PC-9 (cell line): ENCODE measurements around the gene ITGBL1. TPM values are rescaled to one million over a fixed set of nuclear protein-coding genes. Genes with fewer than 3 reads are reported as not detected.
A peak's percentile ranks its signal among the peaks of the same experiment; 100 is the strongest.

Experiments
- BruUV-seq: library from RNA; stranded (reverse); fragments of 400-500 nt; replicated peaks from 2 replicates; lab custom pipeline; 2021; lab: Mats Ljungman, UMichigan
- CTCF ChIA-PET: fragments of 300-600 bp; sonication (Branson Sonifier 250); formaldehyde crosslinking; loops from one replicate; lab custom pipeline; 2022; ENCODE audit warnings: antibody characterized with exemption; lab: Charles Lee
- POLR2A ChIA-PET: fragments of 300-600 bp; sonication (Branson Sonifier 250); formaldehyde crosslinking; loops from one replicate; lab custom pipeline; 2022; ENCODE audit warnings: antibody characterized with exemption; ENCODE audit not compliant: unreplicated experiment; lab: Charles Lee
- DNase-seq, 2 experiments: peaks; one replicate each; pipeline versions ENCODE4 v3.0.0 to v3.0.0-alpha.2; 2015 to 2022; ENCODE audit warnings: mixed read lengths in 1 of 2
- H2AFZ ChIP-seq: fragments of 200-600 bp; sonication (generic); 2 replicates; pipeline ENCODE4 v1.8.1; 2017; ENCODE audit warnings: antibody characterized with exemption
- H3F3A ChIP-seq: fragments of 200-600 bp; sonication (generic); 2 replicates; pipeline ENCODE4 v1.8.1; 2017; ENCODE audit warnings: antibody characterized with exemption, mild to moderate bottlenecking, low read depth; ENCODE audit not compliant: insufficient read depth
- H3K27ac ChIP-seq: fragments of 200-600 bp; sonication (generic); 2 replicates; pipeline ENCODE4 v1.6.1; 2016; ENCODE audit warnings: mixed run types
- H3K27me3 ChIP-seq: fragments of 200-600 bp; sonication (generic); 2 replicates; pipeline ENCODE4 v1.6.1; 2016; ENCODE audit warnings: low read depth, mixed run types; ENCODE audit not compliant: insufficient read depth
- H3K36me3 ChIP-seq: fragments of 200-600 bp; sonication (generic); 2 replicates; pipeline ENCODE4 v1.6.1; 2016; ENCODE audit warnings: low read depth, mixed run types
- H3K4me1 ChIP-seq: fragments of 200-600 bp; sonication (generic); replicated peaks from 2 replicates; pipeline ENCODE4 v1.6.1; 2016; ENCODE audit warnings: mixed run types; ENCODE audit not compliant: insufficient read depth
- H3K4me2 ChIP-seq: fragments of 200-600 bp; sonication (generic); 2 replicates; pipeline ENCODE4 v1.6.1; 2017; ENCODE audit warnings: mixed run types
- H3K4me3 ChIP-seq: fragments of 200-600 bp; sonication (generic); 2 replicates; pipeline ENCODE4 v1.6.1; 2016; ENCODE audit warnings: mixed run types
- H3K79me2 ChIP-seq: fragments of 200-600 bp; sonication (generic); 2 replicates; pipeline ENCODE4 v1.6.1; 2017; ENCODE audit warnings: low read depth, mixed run types
- H3K9me2 ChIP-seq: fragments of 200-600 bp; sonication (generic); 2 replicates; pipeline ENCODE4 v1.8.1; 2017; ENCODE audit warnings: mild to moderate bottlenecking; ENCODE audit not compliant: insufficient read depth
- H3K9me3 ChIP-seq: fragments of 200-600 bp; sonication (generic); 2 replicates; pipeline ENCODE4 v1.8.1; 2016; ENCODE audit warnings: low read depth; ENCODE audit not compliant: insufficient read depth
- H4K20me1 ChIP-seq: fragments of 200-600 bp; sonication (generic); 2 replicates; pipeline ENCODE4 v1.8.1; 2017; ENCODE audit not compliant: insufficient read depth
- EZH2 ChIP-seq: fragments of 200-600 bp; sonication (generic); IDR thresholded peaks from 2 replicates; pipeline ENCODE4 v1.8.0; 2017; ENCODE audit warnings: antibody characterized with exemption, low read depth
- intact Hi-C: fragments of 100-400 bp; cut with micrococcal nuclease; formaldehyde crosslinking; loops from one replicate; pipeline ENCODE4 v1.10.0; 2022; ENCODE audit not compliant: unreplicated experiment
- total RNA-seq: library from RNA; stranded (reverse); gene quantifications from 2 replicates; pipeline ENCODE4 v1.2.3, GENCODE V29; 2021
- TF ChIP-seq, protein P1 (sequence below): fragments of 200-600 bp; sonication (generic); conservative IDR thresholded peaks from 2 replicates; pipeline ENCODE4 v1.6.1; 2017; ENCODE audit warnings: mixed run types, antibody characterized with exemption, mild to moderate bottlenecking, moderate library complexity

The ITGBL1 gene
- total RNA-seq, 1 experiment from 2014 or later, result 52.5 TPM

DNA sequence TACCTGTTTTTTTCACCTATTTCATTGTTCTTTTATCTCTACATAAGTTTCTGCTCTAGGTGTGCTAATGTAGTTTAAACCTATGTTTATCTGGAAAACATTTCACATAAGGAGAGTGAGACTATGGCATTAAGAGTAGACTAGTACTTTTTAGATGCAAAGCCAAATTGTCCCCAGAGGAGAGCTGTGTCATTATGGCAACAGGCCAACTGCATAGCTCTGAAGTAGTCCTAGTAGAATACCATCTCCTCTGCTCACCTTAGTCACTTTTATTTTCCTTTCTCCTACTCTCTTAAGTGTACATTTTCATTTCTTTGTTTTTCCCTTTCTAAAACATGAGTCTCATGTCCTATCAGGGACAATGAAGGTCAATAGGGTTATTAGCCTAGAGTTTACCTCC is 123.1 kb downstream of the ITGBL1 start:
- H3K4me2 ChIP-seq, result peak overlapping the region; percentile 31
- 0 out of 2 replicates have a peak, but pooled peaks cover 5% of the 10 kb centered on the region for H3K36me3 ChIP-seq
- intact Hi-C loops, result loop anchor here (5.0 kb wide), 1 partner anchor 47 kb away; no protein-coding TSS in a partner anchor
- H2AFZ ChIP-seq, result no peak overlapping the region
- TF ChIP-seq, protein P1, sequence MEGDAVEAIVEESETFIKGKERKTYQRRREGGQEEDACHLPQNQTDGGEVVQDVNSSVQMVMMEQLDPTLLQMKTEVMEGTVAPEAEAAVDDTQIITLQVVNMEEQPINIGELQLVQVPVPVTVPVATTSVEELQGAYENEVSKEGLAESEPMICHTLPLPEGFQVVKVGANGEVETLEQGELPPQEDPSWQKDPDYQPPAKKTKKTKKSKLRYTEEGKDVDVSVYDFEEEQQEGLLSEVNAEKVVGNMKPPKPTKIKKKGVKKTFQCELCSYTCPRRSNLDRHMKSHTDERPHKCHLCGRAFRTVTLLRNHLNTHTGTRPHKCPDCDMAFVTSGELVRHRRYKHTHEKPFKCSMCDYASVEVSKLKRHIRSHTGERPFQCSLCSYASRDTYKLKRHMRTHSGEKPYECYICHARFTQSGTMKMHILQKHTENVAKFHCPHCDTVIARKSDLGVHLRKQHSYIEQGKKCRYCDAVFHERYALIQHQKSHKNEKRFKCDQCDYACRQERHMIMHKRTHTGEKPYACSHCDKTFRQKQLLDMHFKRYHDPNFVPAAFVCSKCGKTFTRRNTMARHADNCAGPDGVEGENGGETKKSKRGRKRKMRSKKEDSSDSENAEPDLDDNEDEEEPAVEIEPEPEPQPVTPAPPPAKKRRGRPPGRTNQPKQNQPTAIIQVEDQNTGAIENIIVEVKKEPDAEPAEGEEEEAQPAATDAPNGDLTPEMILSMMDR, result no peak
- TF ChIP-seq EZH2, result no peak
- no peaks in the 10 kb centered on the region for H3K9me3 ChIP-seq
- peaks cover 15% of the 10 kb centered on the region; the same call in 1 of the 2 replicates for H3F3A ChIP-seq
- POLR2A ChIA-PET, result no interaction called here
- BruUV-seq, result no TSS peak
- peak; percentile 31 to 43 for DNase-seq
- no peaks in the 10 kb centered on the region for H3K9me2 ChIP-seq
- peak overlapping the region; percentile 53 for H3K27ac ChIP-seq
- no peaks in the 10 kb centered on the region for H4K20me1 ChIP-seq
- no peak overlapping the region for H3K4me3 ChIP-seq
- peaks cover 23% of the 10 kb centered on the region; the same call in 1 of the 2 replicates for H3K79me2 ChIP-seq
- no peaks in the 10 kb centered on the region for H3K27me3 ChIP-seq
- CTCF ChIA-PET, result no interaction called here
- H3K4me1 ChIP-seq, result peaks cover 31% of the 10 kb centered on the region

DNA sequence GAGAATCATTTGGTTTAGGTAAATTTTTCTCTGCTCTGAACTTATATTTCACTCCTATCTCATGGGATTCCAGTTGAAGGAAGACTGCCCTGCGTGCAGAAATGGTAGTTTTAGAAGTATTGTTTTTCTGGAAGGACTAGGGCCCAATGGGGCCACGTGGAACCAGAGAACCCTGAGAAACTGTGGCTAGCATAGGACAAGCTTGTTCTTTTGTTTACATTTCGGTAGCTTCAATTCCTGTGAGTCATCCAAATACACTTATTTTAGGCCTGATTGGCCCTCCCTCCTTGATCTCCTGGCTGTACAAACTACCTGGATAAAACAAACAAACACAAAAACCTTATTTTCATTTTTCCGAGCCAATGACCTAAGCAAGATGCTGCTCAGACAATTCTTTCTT is 124.0 kb downstream of the ITGBL1 start:
- Histone ChIP-seq H4K20me1 (no peaks in the 10 kb centered on the region), H3K27ac (peak overlapping the region; percentile 53), H3K36me3 (no peaks in the 10 kb centered on the region), H3K4me3 (no peak overlapping the region), H3K79me2 (peaks cover 14% of the 10 kb centered on the region; the same call in 1 of the 2 replicates), H3K4me2 (peak overlapping the region; percentile 31; the same call in 1 of the 2 replicates), H3K9me3 (no peaks in the 10 kb centered on the region), H3F3A (peaks cover 10% of the 10 kb centered on the region; the same call in 1 of the 2 replicates), H3K27me3 (no peaks in the 10 kb centered on the region), H3K4me1 (peaks cover 24% of the 10 kb centered on the region), H3K9me2 (no peaks in the 10 kb centered on the region), H2AFZ (no peak overlapping the region)
- BruUV-seq, result no TSS peak
- POLR2A ChIA-PET, result no interaction called here
- intact Hi-C loops, result loop anchor here (5.0 kb wide), 1 partner anchor 46 kb away; no protein-coding TSS in a partner anchor
- CTCF ChIA-PET, result no interaction called here
- DNase-seq, result peak; percentile 28 to 80
- TF ChIP-seq, protein P1, result no peak

DNA sequence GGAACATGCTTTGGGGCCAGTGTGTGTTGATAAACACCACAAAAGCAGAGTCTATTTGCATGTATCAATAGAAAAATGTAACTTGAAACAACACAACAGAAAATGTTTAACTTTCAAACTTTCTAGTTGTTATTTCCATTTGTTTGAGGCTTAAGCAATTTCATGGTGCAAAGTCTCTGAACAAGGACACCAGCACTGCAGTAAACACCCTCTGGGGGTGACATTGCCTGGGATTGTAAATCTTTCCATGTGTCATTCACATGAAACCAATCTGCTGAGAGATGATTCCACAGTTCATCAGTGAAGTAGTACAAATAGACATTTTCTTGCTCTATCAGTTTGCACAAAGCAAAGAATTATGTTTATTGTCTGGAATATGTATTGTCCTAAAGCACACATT is 124.5 kb downstream of the ITGBL1 start:
- 0 out of 2 replicates have a peak overlapping the region, but pooled peaks have one; percentile 31 for H3K4me2 ChIP-seq
- peaks cover 24% of the 10 kb centered on the region for H3K4me1 ChIP-seq
- DNase-seq, result no peak
- no peaks in the 10 kb centered on the region for H3K36me3 ChIP-seq
- BruUV-seq, result no TSS peak
- H3F3A ChIP-seq, result peaks cover 10% of the 10 kb centered on the region; the same call in 1 of the 2 replicates
- intact Hi-C loops, result loop anchor here (5.0 kb wide), 1 partner anchor 45 kb away; no protein-coding TSS in a partner anchor
- CTCF ChIA-PET, result no interaction called here
- POLR2A ChIA-PET, result no interaction called here
- H3K27me3 ChIP-seq, result no peaks in the 10 kb centered on the region
- 0 out of 2 replicates have a peak overlapping the region, but pooled peaks have one; percentile 53 for H3K27ac ChIP-seq
- H3K9me2 ChIP-seq, result no peaks in the 10 kb centered on the region
- no peaks in the 10 kb centered on the region for H3K9me3 ChIP-seq
- H2AFZ ChIP-seq, result no peak overlapping the region
- no peaks in the 10 kb centered on the region for H4K20me1 ChIP-seq
- TF ChIP-seq EZH2, result no peak
- TF ChIP-seq, protein P1, result 0 out of 2 replicates have a peak, but pooled peaks have one; percentile 15
- no peak overlapping the region for H3K4me3 ChIP-seq
- H3K79me2 ChIP-seq, result peaks cover 9% of the 10 kb centered on the region; the same call in 1 of the 2 replicates
